Type B pancreatic cell (in vitro differentiated cells): ENCODE measurements around the gene RAP1GAP. TPM values are rescaled to one million over a fixed set of nuclear protein-coding genes. Genes with fewer than 3 reads are reported as not detected.

Source experiments
- DNase-seq: peaks from one replicate; pipeline ENCODE4 v3.0.0; 2021; ENCODE audit warnings: mixed read lengths; ENCODE audit not compliant: unreplicated experiment; ENCODE audit errors: extremely low spot score
- H3K27ac Mint-ChIP-seq: 2 replicates; pipeline ENCODE4 v1.8.0; 2021; ENCODE audit warnings: mild to moderate bottlenecking, mixed read lengths
- H3K27me3 Mint-ChIP-seq: 2 replicates; pipeline ENCODE4 v1.8.0; 2021; ENCODE audit warnings: mixed read lengths
- H3K36me3 Mint-ChIP-seq: 2 replicates; pipeline ENCODE4 v1.8.0; 2021; ENCODE audit warnings: mixed read lengths
- H3K4me1 Mint-ChIP-seq: one replicate; pipeline ENCODE4 v1.8.0; 2021; ENCODE audit warnings: mixed read lengths; ENCODE audit not compliant: unreplicated experiment
- H3K4me3 Mint-ChIP-seq: 2 replicates; pipeline ENCODE4 v1.8.0; 2021; ENCODE audit warnings: mild to moderate bottlenecking, mixed read lengths
- H3K9me3 Mint-ChIP-seq: 2 replicates; pipeline ENCODE4 v1.8.0; 2021; ENCODE audit warnings: mixed read lengths
- total RNA-seq: library from RNA; stranded (reverse); gene quantifications from 2 replicates; pipeline ENCODE4 v1.2.1, GENCODE V29; 2021; ENCODE audit warnings: low replicate concordance
- TF ChIP-seq, protein P1 (sequence below): fragments of 200-600 bp; sonication (generic); conservative IDR thresholded peaks from 2 replicates; pipeline ENCODE4 v1.5.0; 2021; ENCODE audit warnings: antibody characterized with exemption, mild to moderate bottlenecking

The RAP1GAP gene
- total RNA-seq, 1 donor from 2014 or later = 18.5 TPM

DNA sequence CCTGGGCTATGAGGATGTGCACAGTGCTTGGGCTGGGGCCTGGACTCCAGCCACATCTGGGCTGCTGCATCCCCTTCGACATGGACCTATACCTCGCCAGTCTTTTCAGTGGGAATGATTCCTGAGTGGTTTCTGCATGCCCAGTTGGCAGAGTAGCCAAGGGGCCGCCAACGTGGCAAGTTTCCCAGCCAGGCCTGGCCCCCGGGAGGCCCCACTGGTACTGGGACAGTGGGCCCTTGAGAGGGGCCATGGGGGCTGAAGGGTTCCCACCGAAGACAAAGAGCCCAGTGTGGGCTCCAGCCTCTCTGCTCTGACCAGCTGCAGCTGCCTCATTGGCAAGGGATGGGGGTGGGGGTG, 15.4 kb downstream of the RAP1GAP start:
- no peak overlapping the region for H3K27ac Mint-ChIP-seq
- TF ChIP-seq, protein P1, sequence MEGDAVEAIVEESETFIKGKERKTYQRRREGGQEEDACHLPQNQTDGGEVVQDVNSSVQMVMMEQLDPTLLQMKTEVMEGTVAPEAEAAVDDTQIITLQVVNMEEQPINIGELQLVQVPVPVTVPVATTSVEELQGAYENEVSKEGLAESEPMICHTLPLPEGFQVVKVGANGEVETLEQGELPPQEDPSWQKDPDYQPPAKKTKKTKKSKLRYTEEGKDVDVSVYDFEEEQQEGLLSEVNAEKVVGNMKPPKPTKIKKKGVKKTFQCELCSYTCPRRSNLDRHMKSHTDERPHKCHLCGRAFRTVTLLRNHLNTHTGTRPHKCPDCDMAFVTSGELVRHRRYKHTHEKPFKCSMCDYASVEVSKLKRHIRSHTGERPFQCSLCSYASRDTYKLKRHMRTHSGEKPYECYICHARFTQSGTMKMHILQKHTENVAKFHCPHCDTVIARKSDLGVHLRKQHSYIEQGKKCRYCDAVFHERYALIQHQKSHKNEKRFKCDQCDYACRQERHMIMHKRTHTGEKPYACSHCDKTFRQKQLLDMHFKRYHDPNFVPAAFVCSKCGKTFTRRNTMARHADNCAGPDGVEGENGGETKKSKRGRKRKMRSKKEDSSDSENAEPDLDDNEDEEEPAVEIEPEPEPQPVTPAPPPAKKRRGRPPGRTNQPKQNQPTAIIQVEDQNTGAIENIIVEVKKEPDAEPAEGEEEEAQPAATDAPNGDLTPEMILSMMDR = no peak
- H3K36me3 Mint-ChIP-seq = no peaks in the 10 kb centered on the region
- no peak overlapping the region for H3K4me3 Mint-ChIP-seq
- peaks cover 44% of the 10 kb centered on the region for H3K27me3 Mint-ChIP-seq
- H3K4me1 Mint-ChIP-seq = peaks cover 11% of the 10 kb centered on the region
- no peaks in the 10 kb centered on the region for H3K9me3 Mint-ChIP-seq
- DNase-seq = no peak

DNA sequence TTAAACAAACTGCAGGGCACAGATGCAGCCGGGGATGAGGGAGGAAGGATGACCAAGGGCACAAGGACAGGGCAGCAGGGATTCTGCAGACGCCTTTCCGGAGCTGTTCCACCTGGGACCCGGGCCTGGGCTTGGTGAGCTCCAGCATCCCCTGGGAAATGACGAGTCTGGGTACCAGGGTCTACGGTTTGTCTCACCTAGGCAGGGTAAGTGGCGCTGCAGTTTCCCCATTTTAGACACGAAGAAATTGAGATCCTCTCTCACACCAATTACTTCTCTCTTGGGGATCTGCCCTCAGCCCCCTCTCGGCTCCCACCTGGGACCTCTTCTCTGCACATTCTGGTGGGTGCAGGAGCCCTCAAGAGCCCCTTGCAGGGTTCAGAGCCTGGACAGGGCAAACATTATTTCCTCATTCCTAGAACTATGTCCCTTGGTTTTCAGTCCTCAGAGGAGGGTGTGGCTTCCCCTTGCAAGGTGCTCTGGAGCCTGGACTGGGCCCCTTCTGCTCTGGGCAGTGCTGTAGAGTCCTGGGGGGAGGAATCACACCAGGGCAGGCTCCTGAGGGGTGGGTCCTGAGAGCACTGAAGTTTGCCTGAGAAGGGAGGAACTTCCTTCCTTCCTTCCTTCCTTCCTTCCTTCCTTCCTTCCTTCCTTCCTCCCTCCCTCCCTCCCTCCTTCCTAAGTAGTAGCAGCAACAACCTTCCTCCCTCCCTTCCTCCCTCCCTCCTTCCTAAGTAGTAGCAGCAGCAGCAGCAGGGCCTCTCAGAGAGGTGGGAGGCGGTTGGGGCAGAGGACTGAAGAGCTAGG, 16.0 kb downstream of the RAP1GAP start:
- Mint-ChIP-seq H3K4me3 (peak overlapping the region; percentile 82), H3K4me1 (peaks cover 11% of the 10 kb centered on the region), H3K9me3 (no peaks in the 10 kb centered on the region), H3K27ac (peak overlapping the region; percentile 74), H3K36me3 (no peaks in the 10 kb centered on the region), H3K27me3 (peaks cover 44% of the 10 kb centered on the region)
- no peak for DNase-seq
- TF ChIP-seq, protein P1 = no peak

DNA sequence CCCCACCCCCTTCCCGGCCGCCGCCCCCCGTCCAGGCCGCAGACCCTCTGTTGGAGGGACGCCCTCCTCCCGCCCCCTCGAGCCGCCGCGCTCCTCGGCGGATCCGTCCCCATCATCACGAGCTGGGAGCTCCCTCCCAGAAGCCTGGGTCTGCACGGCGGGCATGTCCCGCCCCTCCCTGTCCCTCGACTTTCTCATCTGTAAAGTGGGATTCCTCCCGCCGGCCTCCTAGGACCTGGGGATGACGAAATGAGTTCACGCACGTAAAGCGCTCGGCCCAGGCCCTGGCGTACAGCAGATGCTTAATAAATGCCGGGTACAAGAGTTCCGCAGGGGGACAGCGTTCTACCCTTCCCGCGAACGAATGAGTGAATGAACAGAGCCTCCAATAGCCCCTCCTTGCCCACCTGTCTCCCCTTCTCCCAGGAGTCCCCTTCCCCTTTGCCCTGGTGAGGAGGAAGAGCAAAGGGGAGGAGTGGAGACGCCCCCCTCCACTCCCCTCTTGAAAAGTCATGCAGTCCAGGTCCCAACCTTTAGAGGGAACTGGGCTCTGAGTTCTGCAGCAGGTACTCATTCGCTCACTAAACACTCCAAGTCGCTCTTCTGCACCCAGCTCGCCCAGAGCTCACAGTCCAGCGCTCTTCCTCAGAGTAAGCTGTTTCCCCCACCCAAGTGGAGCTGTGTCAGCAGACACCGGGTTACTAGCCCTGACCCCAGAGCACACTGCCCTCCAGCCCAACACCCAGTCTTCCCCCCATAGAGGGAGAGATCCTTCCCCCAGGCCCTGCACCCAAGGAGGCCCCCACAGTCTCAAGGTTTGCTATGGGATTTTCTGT, 16.8 kb downstream of the RAP1GAP start:
- peak overlapping the region; percentile 82 for H3K4me3 Mint-ChIP-seq
- peak overlapping the region; percentile 74 for H3K27ac Mint-ChIP-seq
- H3K4me1 Mint-ChIP-seq = peaks cover 11% of the 10 kb centered on the region

DNA sequence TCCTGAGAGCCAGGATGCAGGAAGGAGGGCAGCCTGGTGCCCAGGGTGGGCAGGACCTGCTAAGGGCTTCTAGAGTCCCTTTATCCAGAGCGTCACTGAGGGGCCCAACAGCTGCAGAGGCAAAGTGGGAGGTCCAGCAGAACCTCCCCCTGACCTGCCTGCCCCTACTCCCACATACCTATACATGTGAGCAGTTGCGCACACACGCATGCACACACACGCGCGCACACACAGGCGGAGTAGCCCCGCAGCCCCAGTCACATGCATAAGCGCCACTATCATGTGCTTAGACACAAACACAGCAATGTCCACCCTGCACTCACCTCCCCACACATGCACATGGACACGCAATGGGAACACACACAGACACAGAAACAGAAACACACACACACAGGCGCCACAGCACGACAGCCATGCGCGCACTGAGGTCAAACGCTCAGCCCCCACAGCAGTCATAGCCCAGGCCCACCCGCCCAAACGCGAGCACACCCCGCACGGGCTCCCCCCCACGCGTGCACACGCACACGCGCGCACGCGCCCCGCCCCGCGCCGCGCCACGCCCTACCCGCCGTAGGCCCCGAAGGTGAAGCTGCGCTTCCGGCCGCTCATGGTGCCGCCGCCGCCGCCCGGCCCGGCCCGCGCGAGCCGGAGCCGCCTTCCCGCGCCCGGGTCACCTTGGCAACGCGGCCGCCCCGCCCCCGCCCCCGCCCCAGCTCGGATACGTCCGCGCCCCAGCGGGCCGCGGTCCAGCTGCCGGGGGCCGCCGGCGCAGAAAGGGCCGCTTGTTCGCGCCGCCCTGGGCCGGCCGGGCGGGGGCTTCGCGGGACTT, 17.7 kb downstream of the RAP1GAP start:
- H3K27me3 Mint-ChIP-seq = peaks cover 36% of the 10 kb centered on the region

More for the DNA sequence above, 16.8 kb downstream of the RAP1GAP start:
- DNase-seq = no peak
- H3K36me3 Mint-ChIP-seq = no peaks in the 10 kb centered on the region
- no peaks in the 10 kb centered on the region for H3K9me3 Mint-ChIP-seq
- TF ChIP-seq, protein P1 = no peak
- peaks cover 44% of the 10 kb centered on the region for H3K27me3 Mint-ChIP-seq

DNA sequence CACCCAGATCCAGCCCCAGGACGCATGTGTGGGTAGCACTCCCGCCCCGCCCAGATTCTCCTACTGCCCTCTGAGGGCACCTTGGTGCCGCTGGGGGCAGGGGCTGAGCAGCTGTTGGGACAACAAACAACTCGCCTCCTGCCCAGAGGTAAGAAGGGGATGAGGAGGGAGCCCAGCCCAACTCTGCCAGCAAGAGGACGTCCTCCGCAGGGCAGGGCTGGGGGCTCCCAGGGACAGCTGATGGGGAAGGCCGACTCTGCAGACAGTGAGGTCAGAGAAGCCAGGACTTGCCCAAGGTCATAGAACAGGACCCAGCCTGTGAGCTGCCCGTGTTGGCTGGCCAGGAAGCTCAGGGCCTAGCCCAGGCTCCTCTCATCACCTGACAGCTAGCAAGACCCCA, 18.8 kb downstream of the RAP1GAP start:
- TF ChIP-seq, protein P1 = no peak
- Mint-ChIP-seq H3K4me3 (peak overlapping the region; percentile 69), H3K9me3 (no peaks in the 10 kb centered on the region), H3K36me3 (no peaks in the 10 kb centered on the region), H3K27me3 (peaks cover 36% of the 10 kb centered on the region), H3K4me1 (peaks cover 11% of the 10 kb centered on the region), H3K27ac (no peak overlapping the region)
- no peak for DNase-seq

More for the DNA sequence above, 17.7 kb downstream of the RAP1GAP start:
- peak overlapping the region; percentile 74 for H3K27ac Mint-ChIP-seq
- H3K4me3 Mint-ChIP-seq = peak overlapping the region; percentile 94
- DNase-seq = no peak
- H3K9me3 Mint-ChIP-seq = no peaks in the 10 kb centered on the region
- H3K36me3 Mint-ChIP-seq = no peaks in the 10 kb centered on the region
- peaks cover 11% of the 10 kb centered on the region for H3K4me1 Mint-ChIP-seq
- TF ChIP-seq, protein P1 = no peak
